GM21447 (cell line): ENCODE measurements around the gene DHX35.

Experiments used
- ATAC-seq: cut with Tn5 transposase; IDR thresholded peaks from one replicate; pipeline ENCODE4 v1.9.1; 2021; ENCODE audit not compliant: unreplicated experiment

The DHX35 gene

DNA sequence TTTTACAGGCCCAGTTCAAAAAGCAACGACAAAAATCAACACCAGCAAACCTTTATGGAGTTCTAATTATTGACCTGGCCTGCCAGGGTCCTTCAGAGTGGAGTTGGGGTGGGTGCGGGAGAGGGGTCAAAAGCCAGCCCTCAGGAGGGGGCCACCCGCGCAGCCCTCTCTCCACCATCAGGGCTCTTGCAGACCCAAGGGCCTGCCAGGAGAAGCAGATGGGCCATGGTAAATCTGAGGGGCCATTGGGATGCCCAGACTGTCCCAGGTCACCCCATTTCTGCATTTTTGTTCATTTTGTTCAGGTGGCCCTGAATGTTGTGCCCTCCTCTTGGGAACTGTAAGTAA lies 88.4 kb downstream of the DHX35 start:
- no peak for ATAC-seq

- ATAC-seq, result no peak
Measured at GRCh38 chr20:39052676-39053075, 90.5 kb downstream of the DHX35 start.

DNA sequence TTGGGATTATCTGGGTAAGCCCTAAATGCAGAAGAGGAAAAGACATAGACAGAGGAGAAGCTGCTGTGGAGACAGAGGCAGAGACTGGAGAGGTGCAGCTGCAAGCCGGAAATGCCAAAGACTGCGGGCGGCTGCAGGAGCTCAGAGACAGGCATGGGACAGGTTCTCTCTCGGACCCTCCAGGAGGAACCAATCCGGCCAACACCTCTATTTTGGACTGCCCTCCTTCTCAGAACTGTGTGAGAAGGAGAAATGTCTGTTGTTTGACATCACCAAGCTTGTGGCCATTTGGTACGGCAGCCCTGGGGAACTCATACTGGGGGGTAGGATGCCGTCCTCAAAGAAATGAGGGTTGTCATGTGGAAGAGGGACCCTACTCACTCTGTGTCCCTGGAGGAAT lies 95.0 kb downstream of the DHX35 start:
- no peak for ATAC-seq

DNA sequence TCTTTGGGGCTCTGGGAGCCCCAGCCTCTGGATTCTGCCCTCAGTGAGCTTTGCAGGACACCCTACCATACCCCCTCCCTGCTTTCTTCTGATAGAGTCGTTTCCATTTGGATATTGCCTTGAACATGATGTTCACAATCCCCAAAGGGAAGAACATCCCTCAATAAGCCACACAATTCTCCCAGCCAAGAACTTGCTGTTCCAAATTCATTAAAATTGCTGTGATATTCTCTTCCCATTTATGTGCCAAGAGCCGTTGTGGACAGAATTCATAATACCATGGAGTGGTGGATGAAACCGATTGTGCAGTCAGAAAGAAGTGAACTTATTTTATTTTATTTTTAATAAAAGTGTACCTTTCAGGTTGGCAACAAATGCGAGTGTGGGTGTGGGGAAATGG lies 95.8 kb downstream of the DHX35 start:
- no peak for ATAC-seq

- ATAC-seq, result no peak
Measured at GRCh38 chr20:39059036-39059435, 96.9 kb downstream of the DHX35 start.

GRCh38 chr20:39066471-39067242 lies 104.5 kb downstream of the DHX35 start:
- no peak for ATAC-seq

- no peak for ATAC-seq
Measured at GRCh38 chr20:39067526-39068216, 105.5 kb downstream of the DHX35 start.

GRCh38 chr20:39069976-39070375 lies 107.8 kb downstream of the DHX35 start:
- ATAC-seq, result no peak

GRCh38 chr20:39070484-39071231 lies 108.5 kb downstream of the DHX35 start:
- no peak for ATAC-seq

- ATAC-seq, result no peak
Measured at GRCh38 chr20:39072132-39072531, 110.0 kb downstream of the DHX35 start.

- no peak for ATAC-seq
Measured at GRCh38 chr20:39072653-39073052, 110.5 kb downstream of the DHX35 start.

GRCh38 chr20:39075731-39076130 lies 113.6 kb downstream of the DHX35 start:
- no peak for ATAC-seq

DNA sequence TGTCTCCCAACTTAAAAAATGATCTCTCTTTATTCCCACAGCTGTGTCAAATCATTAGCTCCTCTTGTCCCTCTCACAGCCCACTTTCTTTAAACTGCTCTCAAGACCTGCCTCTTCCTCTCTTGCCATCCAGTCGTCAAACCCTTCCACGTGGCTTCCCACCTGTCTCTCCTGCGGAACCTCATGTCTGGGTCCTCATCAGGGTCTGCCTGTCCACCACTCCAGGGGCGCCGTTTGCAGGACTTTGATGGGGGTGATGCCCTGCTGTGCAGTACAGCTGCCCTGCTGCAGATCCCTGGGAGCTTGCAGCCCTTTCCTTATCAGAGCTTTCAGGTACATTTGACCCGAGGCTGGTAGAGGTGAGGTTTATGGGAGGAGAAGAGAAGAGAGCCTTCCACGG lies 114.8 kb downstream of the DHX35 start:
- no peak for ATAC-seq

GRCh38 chr20:39080326-39080725 lies 118.2 kb downstream of the DHX35 start:
- ATAC-seq, result no peak

- no peak for ATAC-seq
Measured at GRCh38 chr20:39081255-39081654, 119.1 kb downstream of the DHX35 start.

GRCh38 chr20:39082622-39083398 lies 120.7 kb downstream of the DHX35 start:
- ATAC-seq, result no peak

GRCh38 chr20:39083761-39084160 lies 121.6 kb downstream of the DHX35 start:
- no peak for ATAC-seq

DNA sequence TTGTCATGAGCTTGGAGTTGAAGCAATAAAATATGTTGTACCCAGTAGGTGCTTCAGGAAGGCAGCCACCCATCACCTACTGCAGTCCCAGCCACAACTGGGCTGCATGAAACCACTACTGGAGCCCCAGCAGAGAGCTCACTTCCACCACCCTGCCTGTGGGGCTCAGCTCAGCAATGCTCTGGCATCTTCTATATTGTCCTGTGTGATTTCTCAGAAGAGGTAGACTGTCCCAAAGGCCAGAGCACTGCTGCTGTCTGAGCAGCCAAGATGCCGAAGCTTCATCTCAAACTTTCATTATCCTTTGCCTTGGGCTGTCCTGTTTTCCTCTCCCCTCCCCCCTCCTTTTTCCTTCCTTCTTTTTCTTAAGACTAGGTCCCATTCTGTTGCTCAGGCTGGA lies 126.9 kb downstream of the DHX35 start:
- ATAC-seq, result no peak
